RWPE2 (cell line): Measurements from ENCODE around the gene TRAPPC8.
A peak's percentile ranks its signal among the peaks of the same experiment; 100 is the strongest.
"Not testable (repeated sequence)": the region's sequence is repeated elsewhere in the genome, so short reads cannot be mapped to it uniquely, and the experiment has no call there.

Experiments used
- ATAC-seq: fragments of 200-7000 bp; cut with Tn5 transposase; 3 replicates; pipeline ENCODE4 v1.9.1; 2021; ENCODE audit warnings: low read depth
- DNase-seq: peaks from one replicate; pipeline ENCODE4 v3.0.0-alpha.2; 2020; ENCODE audit warnings: low spot score
- H3K27ac ChIP-seq: fragments of 450-650 bp; 2 replicates; pipeline ENCODE4 v1.5.1; 2017; ENCODE audit warnings: mild to moderate bottlenecking; ENCODE audit not compliant: poor library complexity, severe bottlenecking
- H3K27me3 ChIP-seq: fragments of 250-450 bp; sonication (Bioruptor Pico); 2 replicates; pipeline ENCODE4 v1.5.1; 2021; ENCODE audit warnings: mild to moderate bottlenecking, moderate library complexity; ENCODE audit not compliant: insufficient read depth, poor library complexity, severe bottlenecking
- H3K36me3 ChIP-seq: fragments of 250-450 bp; sonication (Bioruptor Pico); 2 replicates; pipeline ENCODE4 v1.5.1; 2020; ENCODE audit warnings: low read depth, mild to moderate bottlenecking, moderate library complexity
- H3K4me1 ChIP-seq: fragments of 250-450 bp; sonication (Bioruptor Pico); 2 replicates; pipeline ENCODE4 v1.5.1; 2021; ENCODE audit warnings: mild to moderate bottlenecking, moderate library complexity; ENCODE audit not compliant: insufficient read depth, poor library complexity, severe bottlenecking
- H3K4me3 ChIP-seq: fragments of 250-450 bp; sonication (Bioruptor Pico); 2 replicates; pipeline ENCODE4 v1.5.1; 2021; ENCODE audit warnings: mild to moderate bottlenecking, moderate library complexity; ENCODE audit not compliant: severe bottlenecking
- H3K9me3 ChIP-seq: fragments of 250-450 bp; sonication (Bioruptor Pico); 2 replicates; pipeline ENCODE4 v1.5.1; 2021; ENCODE audit warnings: mild to moderate bottlenecking, moderate library complexity; ENCODE audit not compliant: severe bottlenecking
- CTCF ChIP-seq: fragments of 450-650 bp; IDR thresholded peaks from one replicate; pipeline ENCODE4 v1.5.1; 2017; ENCODE audit warnings: mild to moderate bottlenecking, moderate library complexity; ENCODE audit not compliant: poor library complexity, severe bottlenecking

The TRAPPC8 gene

DNA sequence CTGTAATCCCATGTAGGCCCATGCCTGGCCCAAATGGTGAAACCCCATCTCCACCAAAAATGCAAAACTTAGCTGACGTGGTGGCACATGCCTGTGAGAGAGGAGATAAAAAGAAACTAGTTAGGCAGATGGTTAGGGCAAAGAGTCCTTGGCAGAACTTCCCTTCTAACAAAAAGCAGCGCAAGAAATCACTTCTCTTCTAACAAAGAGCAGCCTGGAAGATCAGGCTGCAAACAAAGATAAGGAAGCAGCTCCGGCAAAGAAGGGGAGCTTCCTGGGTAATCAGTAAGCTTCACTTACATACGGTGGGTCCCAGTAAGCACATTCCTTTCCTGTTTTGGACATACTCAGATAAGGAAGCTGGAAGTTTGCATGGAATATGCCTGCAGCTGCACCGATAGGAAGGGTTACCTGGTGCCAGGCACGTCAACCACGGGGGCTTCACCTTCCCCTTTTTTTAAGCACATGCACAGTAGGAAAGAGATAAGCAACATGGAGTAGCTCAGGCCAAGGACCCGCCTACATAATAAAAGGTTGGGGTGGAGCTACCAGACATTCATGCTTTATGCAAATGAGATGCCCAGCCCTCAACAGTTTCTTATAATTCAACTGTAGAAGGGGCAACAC lies 121.3 kb downstream of the TRAPPC8 start:
- Histone ChIP-seq H3K4me3 (no peak overlapping the region), H3K27me3 (no peaks in the 10 kb centered on the region), H3K4me1 (no peaks in the 10 kb centered on the region), H3K27ac (no peak overlapping the region), H3K36me3 (no peaks in the 10 kb centered on the region), H3K9me3 (no peaks in the 10 kb centered on the region)
- TF ChIP-seq CTCF: no peak
- ATAC-seq (no peak), DNase-seq (no peak)

- H3K27me3 ChIP-seq: no peaks in the 10 kb centered on the region
- ATAC-seq (no peak), DNase-seq (no peak)
- peak; percentile 72 for TF ChIP-seq CTCF
- H3K4me3 ChIP-seq: no peak overlapping the region
- no peaks in the 10 kb centered on the region for H3K36me3 ChIP-seq
- no peak overlapping the region for H3K27ac ChIP-seq
- no peaks in the 10 kb centered on the region for H3K9me3 ChIP-seq
- H3K4me1 ChIP-seq: no peaks in the 10 kb centered on the region
These were observed 123.1 kb downstream of the TRAPPC8 start for GRCh38 chr18:31819925-31820229.

DNA sequence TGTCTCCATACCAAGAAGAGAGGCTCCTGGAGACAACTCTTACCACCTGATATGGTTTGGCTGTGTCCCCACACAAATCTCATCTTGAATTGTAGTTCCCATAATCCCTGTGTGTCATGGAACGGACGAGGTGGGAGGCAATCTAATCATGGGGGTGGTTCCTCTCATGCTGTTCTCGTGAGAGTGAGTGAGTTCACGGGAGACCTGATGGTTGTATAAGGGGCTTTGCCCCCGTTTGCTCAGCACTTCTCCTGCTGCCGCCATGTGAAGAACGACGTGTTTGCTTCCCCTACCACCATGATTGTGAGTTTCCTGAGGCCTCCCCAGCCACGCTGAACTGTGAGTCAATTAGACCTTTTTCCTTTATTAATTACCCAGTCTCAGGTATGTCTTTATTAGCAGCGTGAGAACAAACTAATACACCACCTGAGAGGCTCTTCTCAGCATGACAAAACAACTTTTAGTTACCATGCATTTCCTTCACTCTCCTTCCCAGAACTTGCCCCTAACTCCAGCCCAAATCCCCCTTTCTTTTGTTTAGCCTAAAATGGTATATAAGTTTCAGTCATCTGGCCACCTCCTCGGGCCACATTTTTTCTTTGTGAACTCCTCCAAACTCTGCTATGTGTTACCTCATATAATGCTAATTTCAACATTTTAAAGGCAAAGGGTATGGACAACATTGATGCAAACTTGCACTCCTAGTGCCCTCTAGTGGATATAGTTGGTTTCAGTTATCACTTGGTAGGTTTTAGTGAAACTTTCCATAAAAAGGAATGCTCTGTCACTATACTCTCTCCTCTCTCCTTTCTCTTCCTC lies 123.6 kb downstream of the TRAPPC8 start:
- TF ChIP-seq CTCF: peak; percentile 90
- H3K4me3 ChIP-seq: no peak overlapping the region
- H3K9me3 ChIP-seq: no peaks in the 10 kb centered on the region
- peak; percentile 82 for ATAC-seq
- no peak overlapping the region for H3K27ac ChIP-seq
- H3K36me3 ChIP-seq: no peaks in the 10 kb centered on the region
- no peaks in the 10 kb centered on the region for H3K27me3 ChIP-seq
- no peak for DNase-seq
- no peaks in the 10 kb centered on the region for H3K4me1 ChIP-seq

DNA sequence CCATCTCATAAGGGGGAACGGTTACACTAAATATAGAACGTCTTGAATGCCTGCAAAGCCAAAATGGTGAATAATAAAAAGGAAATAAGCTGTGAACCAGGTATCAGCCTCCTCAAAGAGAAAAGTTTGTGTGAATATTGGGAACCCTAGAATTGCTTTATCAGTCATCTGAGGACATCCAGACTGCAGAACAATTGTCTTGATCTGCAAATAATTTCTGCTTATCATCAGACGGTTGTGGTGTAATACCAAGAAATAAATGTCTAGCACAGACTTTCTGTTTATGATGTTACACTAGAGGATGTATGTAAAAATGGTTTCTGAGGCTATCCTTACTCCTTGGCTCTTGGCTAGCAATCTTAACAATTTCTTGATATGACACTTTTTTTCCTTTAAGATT lies 128.8 kb downstream of the TRAPPC8 start:
- no peak for DNase-seq

DNA sequence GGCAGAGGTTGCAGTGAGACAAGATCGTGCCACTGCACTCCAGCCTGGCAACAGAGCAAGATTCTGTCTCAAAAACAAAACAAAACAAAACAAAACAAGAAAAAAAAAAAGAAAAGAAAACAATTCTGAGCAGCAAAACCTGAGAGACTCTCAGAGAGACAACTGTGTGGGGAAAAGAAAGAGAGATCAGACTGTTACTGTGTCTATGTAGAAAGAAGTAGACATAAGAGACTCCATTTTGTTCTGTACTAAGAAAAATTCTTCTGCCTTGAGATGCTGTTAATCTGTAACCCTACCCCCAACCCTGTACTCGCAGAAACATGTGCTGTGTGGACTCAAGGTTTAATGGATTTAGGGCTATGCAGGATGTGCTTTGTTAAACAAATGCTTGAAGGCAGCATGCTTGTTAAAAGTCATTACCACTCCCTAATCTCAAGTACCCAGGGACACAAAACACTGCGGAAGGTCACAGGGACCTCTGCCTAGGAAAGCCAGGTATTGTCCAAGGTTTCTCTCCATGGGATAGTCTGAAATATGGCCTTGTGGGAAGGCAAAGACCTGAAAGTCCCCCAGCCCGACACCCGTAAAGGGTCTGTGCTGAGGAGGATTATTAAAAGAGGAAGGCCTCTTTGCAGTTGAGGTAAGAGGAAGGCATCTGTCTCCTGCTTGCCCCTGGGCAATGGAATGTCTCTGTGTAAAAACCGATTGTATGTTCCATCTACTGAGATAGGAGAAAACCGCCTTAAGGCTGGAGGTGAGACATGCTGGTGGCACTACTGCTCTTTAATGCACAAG lies 132.4 kb downstream of the TRAPPC8 start:
- not testable (repeated sequence) for ATAC-seq, H3K36me3 ChIP-seq, H3K27me3 ChIP-seq, H3K9me3 ChIP-seq, H3K4me1 ChIP-seq, H3K27ac ChIP-seq, DNase-seq, H3K4me3 ChIP-seq

More for the DNA sequence above, 128.8 kb downstream of the TRAPPC8 start:
- Histone ChIP-seq H3K4me3 (no peak overlapping the region), H3K27ac (no peak overlapping the region), H3K27me3 (no peaks in the 10 kb centered on the region), H3K9me3 (no peaks in the 10 kb centered on the region), H3K36me3 (no peaks in the 10 kb centered on the region), H3K4me1 (no peaks in the 10 kb centered on the region)
- no peak for ATAC-seq
- TF ChIP-seq CTCF: no peak

- ATAC-seq, H3K27ac ChIP-seq, H3K27me3 ChIP-seq, DNase-seq, H3K9me3 ChIP-seq, H3K36me3 ChIP-seq, H3K4me1 ChIP-seq, H3K4me3 ChIP-seq: not testable (repeated sequence)
These were observed 133.9 kb downstream of the TRAPPC8 start for GRCh38 chr18:31809049-31809448.
